SK-MEL-5 (cell line): ENCODE measurements around the gene DNMT1. TPM values are rescaled to one million over a fixed set of nuclear protein-coding genes. Genes with fewer than 3 reads are reported as not detected.

Experiments
- DNase-seq: peaks from one replicate; pipeline ENCODE4 v3.0.0-alpha.2; 2016; ENCODE audit warnings: low read depth, low spot score
- in situ Hi-C: cut with HindIII; loops from 2 replicates; pipeline ENCODE4 v1.10.0; 2016; ENCODE audit warnings: low sequenced_read_pairs, high pct_unique_total_duplicates, low pct_unique_long_range_greater_than_20kb
- total RNA-seq: library from RNA; depleted of rRNA; stranded (reverse); fragments of >200 nt; shearing (Covaris generic); gene quantifications from 2 replicates; pipeline ENCODE4 v1.2.3, GENCODE V29; 2014

DNMT1 gene
- total RNA-seq, 1 experiment from 2014 or later, result 34.1 TPM

- in situ Hi-C loops, result no loop called here
- no peak for DNase-seq
Measured at GRCh38 chr19:10158071-10158470, 36.7 kb downstream of the DNMT1 start.

- no peak for DNase-seq
- in situ Hi-C loops, result no loop called here
Measured at GRCh38 chr19:10155839-10156238, 38.9 kb downstream of the DNMT1 start.

DNA sequence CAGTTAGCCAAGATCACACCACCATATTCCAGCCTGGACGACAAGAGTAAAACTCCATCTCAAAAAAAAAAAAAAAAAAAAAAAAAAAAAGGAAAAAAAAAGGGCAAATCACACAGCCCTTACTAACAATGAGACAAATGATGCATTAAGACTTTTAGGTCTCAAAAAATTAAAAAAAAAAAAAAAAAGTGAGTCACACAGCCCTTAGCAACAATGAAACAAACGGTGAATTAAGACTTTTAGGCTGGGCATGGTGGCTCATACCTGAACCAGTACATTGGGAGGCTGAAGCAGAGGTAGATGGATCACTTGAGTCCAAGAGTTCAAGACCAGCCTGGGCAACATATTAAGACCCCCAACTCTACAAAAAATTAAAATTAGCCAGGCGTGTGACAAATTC, 42.7 kb downstream of the DNMT1 start:
- in situ Hi-C loops, result no loop called here
- DNase-seq, result no peak

DNA sequence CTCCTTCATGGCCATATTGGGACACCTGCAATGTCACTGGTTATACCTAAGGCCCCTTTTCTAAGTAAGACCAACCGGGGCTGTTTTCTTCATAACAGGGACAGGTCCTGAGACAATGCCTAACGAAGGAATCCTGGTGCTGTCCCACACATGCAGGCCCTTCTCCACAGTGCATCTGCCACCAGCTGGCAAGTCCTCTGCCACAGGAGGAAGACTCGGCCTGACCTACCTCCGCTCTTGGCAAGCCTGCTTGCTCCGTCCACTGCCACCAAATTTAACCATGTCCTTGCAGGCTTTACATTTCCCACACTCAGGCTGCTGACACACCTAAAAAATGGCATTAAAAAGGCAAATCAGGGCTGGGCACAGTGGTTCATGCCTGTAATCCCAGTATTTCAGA, 43.2 kb downstream of the DNMT1 start:
- in situ Hi-C loops, result no loop called here
- no peak for DNase-seq

DNA sequence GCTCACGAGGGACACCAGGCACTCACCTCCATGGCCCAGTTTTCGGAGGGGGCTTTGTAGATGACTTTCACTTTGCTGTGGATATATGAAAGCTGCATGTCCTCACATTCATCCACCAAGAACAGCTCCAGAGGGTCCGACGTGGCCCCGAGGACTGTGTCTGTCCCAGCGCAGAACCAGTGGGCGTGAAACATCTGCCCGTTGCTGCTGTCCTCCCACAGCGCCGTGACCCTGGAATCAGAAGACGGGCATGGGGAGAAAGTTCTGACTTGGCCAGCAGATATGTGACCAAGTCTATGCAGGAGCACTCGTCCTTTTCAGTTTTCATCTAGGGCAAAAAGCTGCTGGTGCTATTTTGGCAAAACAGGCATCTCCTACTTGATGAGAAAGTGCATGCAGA, 45.3 kb downstream of the DNMT1 start:
- DNase-seq, result no peak
- in situ Hi-C loops, result no loop called here

DNA sequence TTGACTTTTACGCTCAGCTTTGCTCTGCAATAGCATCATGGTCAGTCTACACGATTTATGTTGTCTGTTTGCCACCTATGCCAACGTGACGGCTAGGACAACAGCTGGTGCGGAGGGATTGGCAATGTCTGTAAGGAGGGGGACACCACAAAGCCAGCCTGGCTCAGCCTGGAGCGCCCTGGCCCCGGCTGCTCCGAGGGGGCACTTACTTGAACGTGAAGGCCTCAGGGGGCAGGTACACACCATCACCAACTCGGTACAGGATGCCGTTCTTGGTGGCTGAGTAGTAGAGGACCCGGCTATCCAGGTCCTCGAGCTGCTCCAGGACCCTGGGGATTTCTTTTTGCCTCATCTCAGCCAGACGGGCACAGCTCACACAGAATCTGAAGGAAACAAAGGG, 48.6 kb downstream of the DNMT1 start:
- in situ Hi-C loops, result no loop called here

DNA sequence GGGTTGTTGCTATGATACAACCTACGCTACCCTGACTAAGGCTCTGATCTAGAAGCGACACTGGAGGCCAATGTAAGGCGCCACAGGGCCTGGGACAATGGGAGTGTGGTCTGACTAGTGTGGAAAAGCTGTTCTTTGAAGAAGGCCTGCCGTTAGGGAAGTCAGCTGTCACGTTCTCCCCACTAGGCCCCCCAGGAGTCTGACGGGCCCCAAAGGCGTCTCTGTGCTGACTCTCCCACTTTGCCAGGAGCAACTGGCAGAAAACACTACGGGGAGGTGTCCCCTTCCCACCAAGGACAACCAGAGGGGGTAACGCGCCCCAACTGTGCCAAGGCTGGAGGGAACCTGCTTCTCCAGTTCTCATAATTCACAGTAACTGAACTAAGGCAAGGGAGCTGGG, 49.7 kb downstream of the DNMT1 start:
- in situ Hi-C loops, result no loop called here
- no peak for DNase-seq

More for the DNA sequence above, 48.6 kb downstream of the DNMT1 start:
- no peak for DNase-seq

GRCh38 chr19:10144361-10144760, 50.4 kb downstream of the DNMT1 start:
- in situ Hi-C loops, result no loop called here
- no peak for DNase-seq

DNA sequence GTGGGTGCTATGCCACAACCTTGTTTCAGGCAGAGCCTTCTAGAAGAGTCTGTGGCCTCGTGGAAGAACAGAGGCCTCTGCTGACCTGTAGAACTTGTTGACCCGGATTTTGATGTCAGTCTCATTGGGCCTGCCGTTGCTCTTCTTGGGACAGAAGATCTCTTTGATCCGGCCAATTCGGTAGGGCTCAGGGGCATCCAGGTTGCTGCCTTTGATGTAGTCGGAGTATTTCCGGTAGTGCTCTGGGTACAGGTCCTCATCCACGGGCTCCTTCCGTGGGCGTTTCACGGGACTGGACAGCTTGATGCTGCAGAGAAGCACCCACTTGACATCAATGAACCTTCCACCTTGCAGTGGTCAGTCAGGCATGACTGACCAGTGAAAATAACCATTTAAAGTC, 51.1 kb downstream of the DNMT1 start:
- no peak for DNase-seq
- in situ Hi-C loops, result no loop called here

GRCh38 chr19:10142701-10143375, 51.9 kb downstream of the DNMT1 start:
- in situ Hi-C loops, result no loop called here

GRCh38 chr19:10141973-10142372, 52.8 kb downstream of the DNMT1 start:
- no peak for DNase-seq
- in situ Hi-C loops, result no loop called here

More at GRCh38 chr19:10142701-10143375, 51.9 kb downstream of the DNMT1 start:
- no peak for DNase-seq

DNA sequence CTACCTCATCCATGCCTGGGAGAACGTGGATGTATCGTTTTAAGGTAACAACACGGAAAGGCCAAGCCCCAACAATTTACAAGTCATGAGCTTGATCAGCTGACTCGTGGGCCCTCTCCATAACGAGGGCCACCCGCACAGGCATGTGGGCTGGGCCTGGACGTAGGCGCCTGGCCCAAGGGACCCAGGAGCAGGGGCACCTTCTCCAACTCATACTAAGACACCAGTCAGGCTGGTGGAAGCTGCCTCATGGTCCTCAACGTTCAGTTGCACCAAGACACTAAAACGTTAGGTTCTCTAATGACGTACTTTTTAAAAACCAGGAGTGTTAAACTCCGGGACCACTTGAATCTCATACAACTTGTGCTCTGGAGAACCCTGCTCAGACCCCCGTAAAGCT, 53.3 kb downstream of the DNMT1 start:
- DNase-seq, result no peak
- in situ Hi-C loops, result no loop called here

- in situ Hi-C loops, result no loop called here
- DNase-seq, result no peak
Measured at GRCh38 chr19:10139952-10140351, 54.8 kb downstream of the DNMT1 start.

DNA sequence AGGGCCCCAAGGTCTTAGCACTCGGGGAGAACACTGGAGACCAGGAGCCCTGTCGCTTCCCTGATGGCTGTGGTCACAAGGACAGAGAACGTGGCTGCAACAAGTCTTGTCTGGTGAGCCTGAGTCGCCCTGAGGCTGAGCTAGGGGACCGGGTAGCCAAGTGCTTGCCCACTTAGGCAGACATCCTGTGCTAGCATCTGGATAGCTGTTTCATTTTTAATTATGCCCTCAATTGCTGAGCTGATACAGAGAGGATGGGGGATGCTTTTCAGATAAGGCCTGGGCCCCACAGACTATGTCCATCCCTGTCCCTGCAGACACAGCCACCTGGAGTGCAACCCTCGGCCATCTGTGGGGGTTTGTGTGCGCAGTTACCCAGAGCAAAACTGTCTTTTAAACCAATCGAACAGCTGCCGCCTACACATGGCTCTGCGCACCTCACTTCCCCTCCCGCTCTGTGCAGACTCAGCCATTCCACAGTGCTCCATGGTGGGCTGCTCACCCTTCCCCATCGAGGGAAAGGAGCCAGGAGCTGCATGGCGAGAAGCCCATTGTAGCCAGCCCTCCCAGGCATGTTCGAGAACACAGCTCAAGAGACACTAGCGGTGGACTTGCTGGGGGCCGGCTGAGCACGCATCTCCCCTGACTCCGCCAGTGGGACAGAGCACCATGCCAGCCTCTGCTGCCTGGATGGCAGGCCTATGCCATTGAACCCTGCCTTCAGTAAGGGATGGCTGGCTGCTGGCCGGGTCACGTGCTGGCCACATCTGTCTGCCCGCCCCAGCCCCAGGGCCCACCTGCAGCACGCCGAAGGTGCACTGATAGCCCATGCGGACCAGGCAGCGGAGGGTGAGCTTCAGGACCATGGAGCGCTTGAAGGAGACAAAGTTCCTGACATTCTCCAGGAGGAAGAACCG, 55.6 kb downstream of the DNMT1 start:
- in situ Hi-C loops, result no loop called here
- DNase-seq, result no peak

- in situ Hi-C loops, result no loop called here
- no peak for DNase-seq
Measured at GRCh38 chr19:10137751-10138682, 56.7 kb downstream of the DNMT1 start.

DNA sequence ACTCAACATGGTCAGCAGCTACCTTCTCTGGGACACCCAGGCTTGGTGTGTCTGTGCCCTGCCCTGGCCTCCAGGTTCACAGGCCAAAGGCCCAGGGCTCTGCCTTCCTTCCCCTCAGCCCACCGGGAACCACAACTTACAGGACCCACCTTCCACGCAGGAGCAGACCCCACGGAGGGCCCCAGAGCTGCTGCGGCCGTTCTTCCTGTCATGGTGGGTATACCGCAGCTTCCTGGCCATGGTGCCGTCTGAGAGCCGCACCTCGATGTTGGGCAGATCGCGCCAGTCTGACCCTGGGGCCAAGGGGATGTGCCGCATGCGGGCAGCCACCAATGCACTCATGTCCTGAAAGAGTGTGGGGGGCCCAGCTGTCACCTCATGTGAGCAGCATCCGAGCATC, 57.8 kb downstream of the DNMT1 start:
- DNase-seq, result no peak
- in situ Hi-C loops, result no loop called here

- in situ Hi-C loops, result no loop called here
- DNase-seq, result no peak
Measured at GRCh38 chr19:10135551-10136334, 59.0 kb downstream of the DNMT1 start.
